K562 (cell line): ENCODE results near the gene TSGA10IP. TPM values are rescaled to one million over a fixed set of nuclear protein-coding genes. Genes with fewer than 3 reads are reported as not detected.

Experiments used
- ATAC-seq: fragments of 200-7000 bp; cut with Tn5 transposase; 3 replicates; pipeline ENCODE4 v1.9.1; 2020; ENCODE audit warnings: moderate library complexity
- BruUV-seq: library from RNA; stranded (reverse); fragments of 400-500 nt; replicated peaks from 2 replicates; lab custom pipeline; 2021; lab: Mats Ljungman, UMichigan
- CTCF ChIA-PET: fragments of 300-600 bp; formaldehyde crosslinking; extraction: SDS; loops from one replicate; lab custom pipeline; 2021; ENCODE audit warnings: low intra/inter-chr PET ratio; lab: Yijun Ruan, JAX
- POLR2A ChIA-PET: fragments of 300-600, 350-650 bp; sonication (Branson Sonifier 250); formaldehyde crosslinking; extraction: SDS; loops from one replicate; lab custom pipeline; 2021; ENCODE audit warnings: antibody characterized with exemption, inconsistent platforms; lab: Yijun Ruan, JAX
- DNase-seq, 4 experiments: peaks; one replicate each; pipeline versions ENCODE4 v3.0.0 to v3.0.0-alpha.2; 2011 to 2018; ENCODE audit warnings: low spot score in 3 of 4, mixed read lengths in 3 of 4; ENCODE audit errors: extremely low read depth in 1 of 4
- FAIRE-seq: peaks from 2 replicates; lab custom pipeline; 2011; peaks lifted over from hg19 to GRCh38; lab: Jason Lieb, UNC
- H2AFZ ChIP-seq: 2 replicates; pipeline ENCODE4 v1.6.0; 2011; ENCODE audit warnings: low read depth, low read length, control low read depth, inconsistent platforms
- H3K27ac ChIP-seq: fragments of 200-600 bp; 3 replicates; pipeline ENCODE4 v1.8.0; 2011; ENCODE audit warnings: low read depth, mild to moderate bottlenecking, control low read depth, inconsistent platforms, low read length, moderate library complexity, mixed read lengths; ENCODE audit errors: extremely low read depth
- H3K27me3 ChIP-seq, 2 experiments: fragments of 300-600 bp in 1 of 2; 2 replicates in 1 of 2; 3 replicates in 1 of 2; pipeline versions ENCODE4 v1.6.0 to v1.8.0; 2011; ENCODE audit warnings: inconsistent platforms in 2 of 2, low read length in 2 of 2, mild to moderate bottlenecking in 1 of 2, mixed read lengths in 1 of 2, moderate library complexity in 1 of 2; ENCODE audit not compliant: control insufficient read depth in 2 of 2, insufficient read depth in 2 of 2
- H3K36me3 ChIP-seq: fragments of 300-600 bp; 3 replicates; pipeline ENCODE4 v1.8.0; 2011; ENCODE audit warnings: mild to moderate bottlenecking, low read length, inconsistent platforms; ENCODE audit not compliant: control insufficient read depth, insufficient read depth
- H3K4me1 ChIP-seq, 2 experiments: fragments of 200-600 bp in 1 of 2; replicated peaks in 1 of 2; 2 replicates in 1 of 2; 3 replicates in 1 of 2; pipeline versions ENCODE4 v1.5.1 to v1.8.0; 2011; ENCODE audit warnings: inconsistent platforms in 2 of 2, low read length in 2 of 2, mild to moderate bottlenecking in 1 of 2, mixed read lengths in 1 of 2, moderate library complexity in 1 of 2; ENCODE audit not compliant: control insufficient read depth in 2 of 2, insufficient read depth in 2 of 2
- H3K4me2 ChIP-seq: 2 replicates; pipeline ENCODE4 v1.6.1; 2011; ENCODE audit warnings: low read length, control low read depth, inconsistent platforms, mixed read lengths; ENCODE audit not compliant: insufficient read depth
- H3K4me3 ChIP-seq: fragments of 200-600 bp; sonication (generic), shearing (Covaris generic); 2 replicates; pipeline ENCODE4 v1.5.1; 2016; ENCODE audit warnings: control low read depth, inconsistent platforms
- H3K79me2 ChIP-seq: fragments of 200-600 bp; 3 replicates; pipeline ENCODE4 v1.8.0; 2011; ENCODE audit warnings: low read length, inconsistent platforms; ENCODE audit not compliant: control insufficient read depth, insufficient read depth
- H3K9ac ChIP-seq, 2 experiments: 2 replicates each; pipeline versions ENCODE4 v1.6.0 to v1.6.1; 2011; ENCODE audit warnings: low read depth in 2 of 2, low read length in 2 of 2, control low read depth in 1 of 2, inconsistent platforms in 1 of 2, mild to moderate bottlenecking in 1 of 2, mixed read lengths in 1 of 2; ENCODE audit not compliant: insufficient read depth in 1 of 2
- H3K9me1 ChIP-seq: one replicate; pipeline ENCODE4 v1.6.0; 2011; ENCODE audit warnings: inconsistent platforms, mild to moderate bottlenecking, low read length, moderate library complexity; ENCODE audit not compliant: control insufficient read depth, insufficient read depth
- H3K9me3 ChIP-seq: replicated peaks from 2 replicates; pipeline ENCODE4 v1.5.1; 2011; ENCODE audit warnings: low read depth, low read length, inconsistent platforms; ENCODE audit not compliant: control insufficient read depth, insufficient read depth
- H4K20me1 ChIP-seq: replicated peaks from 2 replicates; pipeline ENCODE4 v1.6.1; 2011; ENCODE audit warnings: low read length, inconsistent platforms, mixed read lengths; ENCODE audit not compliant: control insufficient read depth, insufficient read depth
- BCLAF1 ChIP-seq, 2 experiments: fragments of 450-650 bp in 1 of 2; IDR thresholded peaks; 2 replicates each; pipeline ENCODE4 v1.6.1; 2011 to 2017; ENCODE audit warnings: low read depth in 2 of 2, antibody characterized with exemption in 1 of 2, borderline replicate concordance in 1 of 2, low read length in 1 of 2, mild to moderate bottlenecking in 1 of 2, mixed read lengths in 1 of 2; ENCODE audit not compliant: control insufficient read depth in 1 of 2
- MGA ChIP-seq: fragments of 450-650 bp; IDR thresholded peaks from 2 replicates; pipeline ENCODE4 v1.6.1; 2016; ENCODE audit warnings: mild to moderate bottlenecking, moderate library complexity
- TOE1 ChIP-seq, 2 experiments: fragments of 450-650 bp in 1 of 2; sonication (generic) in 1 of 2; formaldehyde crosslinking in 1 of 2; IDR thresholded peaks; 2 replicates each; pipeline versions ENCODE4 v1.7.1 to v1.8.0; 2016 to 2022; ENCODE audit warnings: borderline replicate concordance in 2 of 2, mild to moderate bottlenecking in 2 of 2, antibody characterized with exemption in 1 of 2, inconsistent platforms in 1 of 2, low read depth in 1 of 2, missing genetic modification reagents in 1 of 2, moderate library complexity in 1 of 2
- ZNF431 ChIP-seq: sonication (generic); formaldehyde crosslinking; IDR thresholded peaks from 2 replicates; pipeline ENCODE4 v1.8.0; 2022; ENCODE audit warnings: mild to moderate bottlenecking, missing genetic modification reagents
- WGBS: fragments of 100-300 bp; shearing (Covaris generic); methylation state at CpG from one replicate; pipeline ENCODE4 v1.1.6; 2016; ENCODE audit warnings: low coverage, mixed read lengths; ENCODE audit not compliant: insufficient coverage; ENCODE audit errors: missing lambda C conversion rate; 5-methylcytosine and 5-hydroxymethylcytosine counted together
- in situ Hi-C: fragments of 300-500 bp; cut with MboI; formaldehyde crosslinking; loops from 4 replicates; pipeline ENCODE4 v1.15.0; 2018; ENCODE audit warnings: inconsistent platforms, mixed read lengths
- intact Hi-C: fragments of 100-400 bp; cut with micrococcal nuclease; formaldehyde crosslinking; loops from 2 replicates; pipeline ENCODE4 v1.14.2; 2022
- polyA plus RNA-seq, 8 experiments: library from polyadenylated mRNA; depleted of rRNA in 4 of 8; stranded (reverse) in 5 of 8; unstranded in 3 of 8; fragments of >200 nt; fragmentation: Nextera tagmentation in 2 of 8; fragmentation: Illumina TruSeq in 1 of 8; extraction: Ambion mirVana in 2 of 8; extraction: Trizol in 1 of 8; gene quantifications; 2 replicates each; pipeline versions ENCODE4 v1.2.1 to v1.2.3, GENCODE V29; 2011 to 2014; ENCODE audit warnings: inconsistent platforms in 1 of 8, missing spikeins in 1 of 8
- total RNA-seq, 7 experiments: library from RNA; depleted of rRNA in 6 of 7; stranded (reverse); fragments of >200 nt in 6 of 7; fragmentation: Illumina TruSeq in 2 of 7; extraction: Trizol in 2 of 7; gene quantifications; 2 replicates each; pipeline versions ENCODE4 v1.2.1 to v1.2.3, GENCODE V29; 2011 to 2021; ENCODE audit warnings: low replicate concordance in 1 of 7

The TSGA10IP gene
- total and polyA plus RNA-seq, 9 of the 15 experiments (the other 6 are each of a cell fraction or from before 2014, with no cell fraction given), result not detected

GRCh38 chr11:65919141-65919572, 26.1 kb upstream of the TSGA10IP start, which contains the start of gene DRAP1:
TSS of gene DRAP1 (plus strand) at chr11:65919426. CDS start at chr11:65919502, 76 bp downstream.
- FAIRE-seq (no peak), DNase-seq (peak; percentile 98 to 99 (median 99)), ATAC-seq (peak; percentile 93)
- POLR2A ChIA-PET, result interaction anchor here (0.8 to 2.1 kb wide), 6 partner anchors 10 to 29 kb away, joined by 5 to 12 read pairs (median 10); partner anchors contain the start of genes CCDC85B and FOSL1
- Histone ChIP-seq H3K4me3 (peak within 1 kb of the TSS; percentile 98), H2AFZ (peak within 1 kb of the TSS; percentile 90), H3K9me3 (no peaks in the 10 kb centered on the region), H3K4me1 (peaks cover 25 to 59% of the 10 kb centered on the region in 2 experiments), H3K9ac (peak within 1 kb of the TSS; percentile 96 to 99), H3K36me3 (peaks cover 31% of the 10 kb centered on the region; the same call in 1 of the 3 replicates), H3K27ac (peak within 1 kb of the TSS; percentile 95), H3K79me2 (peaks cover 31% of the 10 kb centered on the region), H3K27me3 (no peaks in the 10 kb centered on the region), H3K9me1 (no peaks in the 10 kb centered on the region), H4K20me1 (no peaks in the 10 kb centered on the region), H3K4me2 (peak within 1 kb of the TSS; percentile 94)
- CTCF ChIA-PET, result interaction anchor here (1.5 kb wide), 1 partner anchor 31 kb away, joined by 7 read pairs; the partner anchor contains the start of gene FIBP
- in situ Hi-C loops (no loop called here), intact Hi-C loops (loop anchor here (1.0 kb wide), 1 partner anchor 42 kb away; the partner anchor contains the start of gene SART1)
- WGBS, result 0% methylated on average over 17 of the region's 59 CpGs
- BruUV-seq, result no TSS peak
- TF ChIP-seq ZNF431 (CRISPR knock-in tag), result peak; percentile 74
- peak; percentile 99 for TF ChIP-seq TOE1 (IDR thresholded peaks at IDR 0.05; ENCODE audit: borderline replicate concordance)
- no peak for TF ChIP-seq TOE1 (CRISPR knock-in tag; IDR thresholded peaks at IDR 0.05; ENCODE audit: borderline replicate concordance, low read depth)
- peak; percentile 55 for TF ChIP-seq MGA
- TF ChIP-seq BCLAF1 (IDR thresholded peaks at IDR 0.05; ENCODE audit: borderline replicate concordance in 1 of 2, control insufficient read depth in 1 of 2, low read depth in 2 of 2, low read length in 1 of 2), result peak in 1 of 2 experiments; percentile 85; a peak in 1 of 4 replicates
